ENCODE data around the gene CRABP1.

Gene CRABP1

GRCh38 chr15:78389322-78389721 is 49.2 kb downstream of the CRABP1 start:
- Histone ChIP-seq H3K79me2 (ENCODE audit: control insufficient read depth, insufficient read depth, low read length, poor library complexity) (no peaks in the 10 kb centered on the region), H3K4me1 (ENCODE audit: control insufficient read depth in 1 of 2, insufficient read depth in 2 of 2, low read length in 2 of 2) (peaks cover 3 to 9% of the 10 kb centered on the region in 2 experiments), H3K27me3 (ENCODE audit: insufficient read depth, low read length) (no peaks in the 10 kb centered on the region), H4K91ac (ENCODE audit: low read depth, low read length) (no peak overlapping the region), H2AFZ (ENCODE audit: insufficient read depth, low read length, poor library complexity) (no peak overlapping the region), H2AK5ac (ENCODE audit: low read length) (no peak overlapping the region), H2BK5ac (ENCODE audit: low read depth, low read length, poor library complexity) (no peak overlapping the region), H4K12ac (ENCODE audit: low read depth, low read length) (no peak overlapping the region), H3K79me1 (ENCODE audit: low read length) (no peaks in the 10 kb centered on the region), H3K4me3 (ENCODE audit: low read depth, low read length) (no peak overlapping the region), H2BK12ac (ENCODE audit: low read length) (no peak overlapping the region), H3K36me3 (ENCODE audit: control insufficient read depth in 1 of 2, insufficient read depth in 2 of 2, low read length in 2 of 2) (no peaks in the 10 kb centered on the region), H3K9ac (ENCODE audit: low read length) (no peak overlapping the region), H3K27ac (ENCODE audit: low read depth, low read length) (no peak overlapping the region), H3K4me2 (ENCODE audit: low read length) (no peak overlapping the region), H3K18ac (ENCODE audit: low read length) (no peak overlapping the region), H4K8ac (ENCODE audit: low read depth, low read length) (no peak overlapping the region), H3K4ac (ENCODE audit: low read depth, low read length) (no peak overlapping the region), H3K14ac (ENCODE audit: low read length) (no peak overlapping the region), H3K23ac (ENCODE audit: low read length) (no peak overlapping the region), H3K9me3 (ENCODE audit: insufficient read depth, low read depth, low read length) (peaks cover 2% of the 10 kb centered on the region), H2BK120ac (ENCODE audit: insufficient read depth, low read length, poor library complexity) (no peak overlapping the region)
- peak; percentile 46 to 61 for DNase-seq
- WGBS (ENCODE audit: extremely low coverage, insufficient coverage, insufficient read length), result no CpG with 5 or more reads among the region's 7 CpGs

GRCh38 chr15:78389738-78390137 is 49.6 kb downstream of the CRABP1 start:
- no CpG with 5 or more reads among the region's 2 CpGs for WGBS (ENCODE audit: extremely low coverage, insufficient coverage, insufficient read length)
- Histone ChIP-seq H2BK120ac (ENCODE audit: insufficient read depth, low read length, poor library complexity) (no peak overlapping the region), H4K91ac (ENCODE audit: low read depth, low read length) (no peak overlapping the region), H3K27ac (ENCODE audit: low read depth, low read length) (no peak overlapping the region), H3K79me2 (ENCODE audit: control insufficient read depth, insufficient read depth, low read length, poor library complexity) (no peaks in the 10 kb centered on the region), H3K79me1 (ENCODE audit: low read length) (no peaks in the 10 kb centered on the region), H3K36me3 (ENCODE audit: control insufficient read depth in 1 of 2, insufficient read depth in 2 of 2, low read length in 2 of 2) (no peaks in the 10 kb centered on the region), H3K9me3 (ENCODE audit: insufficient read depth, low read depth, low read length) (peaks cover 2% of the 10 kb centered on the region), H3K23ac (ENCODE audit: low read length) (no peak overlapping the region), H2BK5ac (ENCODE audit: low read depth, low read length, poor library complexity) (no peak overlapping the region), H3K14ac (ENCODE audit: low read length) (no peak overlapping the region), H4K12ac (ENCODE audit: low read depth, low read length) (no peak overlapping the region), H2AFZ (ENCODE audit: insufficient read depth, low read length, poor library complexity) (no peak overlapping the region), H3K4me3 (ENCODE audit: low read depth, low read length) (no peak overlapping the region), H3K18ac (ENCODE audit: low read length) (no peak overlapping the region), H3K27me3 (ENCODE audit: insufficient read depth, low read length) (no peaks in the 10 kb centered on the region), H3K4me1 (ENCODE audit: control insufficient read depth in 1 of 2, insufficient read depth in 2 of 2, low read length in 2 of 2) (peaks cover 3 to 9% of the 10 kb centered on the region in 2 experiments), H3K4ac (ENCODE audit: low read depth, low read length) (no peak overlapping the region), H2AK5ac (ENCODE audit: low read length) (no peak overlapping the region), H3K9ac (ENCODE audit: low read length) (no peak overlapping the region), H2BK12ac (ENCODE audit: low read length) (no peak overlapping the region), H3K4me2 (ENCODE audit: low read length) (no peak overlapping the region), H4K8ac (ENCODE audit: low read depth, low read length) (no peak overlapping the region)
- peak; percentile 24 to 26 for DNase-seq

GRCh38 chr15:78390242-78390641 is 50.1 kb downstream of the CRABP1 start:
- Histone ChIP-seq H3K4me3 (ENCODE audit: low read depth, low read length) (no peak overlapping the region), H2AK5ac (ENCODE audit: low read length) (no peak overlapping the region), H2AFZ (ENCODE audit: insufficient read depth, low read length, poor library complexity) (no peak overlapping the region), H4K8ac (ENCODE audit: low read depth, low read length) (no peak overlapping the region), H3K9ac (ENCODE audit: low read length) (no peak overlapping the region), H4K12ac (ENCODE audit: low read depth, low read length) (no peak overlapping the region), H3K14ac (ENCODE audit: low read length) (no peak overlapping the region), H3K4me1 (ENCODE audit: control insufficient read depth in 1 of 2, insufficient read depth in 2 of 2, low read length in 2 of 2) (peaks cover 3 to 9% of the 10 kb centered on the region in 2 experiments), H3K4me2 (ENCODE audit: low read length) (no peak overlapping the region), H3K79me2 (ENCODE audit: control insufficient read depth, insufficient read depth, low read length, poor library complexity) (no peaks in the 10 kb centered on the region), H3K27me3 (ENCODE audit: insufficient read depth, low read length) (no peaks in the 10 kb centered on the region), H3K9me3 (ENCODE audit: insufficient read depth, low read depth, low read length) (peaks cover 2% of the 10 kb centered on the region), H2BK12ac (ENCODE audit: low read length) (no peak overlapping the region), H3K36me3 (ENCODE audit: control insufficient read depth in 1 of 2, insufficient read depth in 2 of 2, low read length in 2 of 2) (no peaks in the 10 kb centered on the region), H2BK120ac (ENCODE audit: insufficient read depth, low read length, poor library complexity) (no peak overlapping the region), H3K27ac (ENCODE audit: low read depth, low read length) (no peak overlapping the region), H4K91ac (ENCODE audit: low read depth, low read length) (no peak overlapping the region), H3K79me1 (ENCODE audit: low read length) (no peaks in the 10 kb centered on the region), H3K4ac (ENCODE audit: low read depth, low read length) (no peak overlapping the region), H2BK5ac (ENCODE audit: low read depth, low read length, poor library complexity) (no peak overlapping the region), H3K18ac (ENCODE audit: low read length) (no peak overlapping the region), H3K23ac (ENCODE audit: low read length) (no peak overlapping the region)
- WGBS (ENCODE audit: extremely low coverage, insufficient coverage, insufficient read length), result no CpG with 5 or more reads among the region's 1 CpG
- DNase-seq, result no peak

GRCh38 chr15:78390826-78391225 is 50.7 kb downstream of the CRABP1 start:
- Histone ChIP-seq H3K36me3 (ENCODE audit: control insufficient read depth in 1 of 2, insufficient read depth in 2 of 2, low read length in 2 of 2) (no peaks in the 10 kb centered on the region), H2BK5ac (ENCODE audit: low read depth, low read length, poor library complexity) (no peak overlapping the region), H2AFZ (ENCODE audit: insufficient read depth, low read length, poor library complexity) (no peak overlapping the region), H2AK5ac (ENCODE audit: low read length) (no peak overlapping the region), H3K4me2 (ENCODE audit: low read length) (no peak overlapping the region), H4K12ac (ENCODE audit: low read depth, low read length) (no peak overlapping the region), H3K4ac (ENCODE audit: low read depth, low read length) (no peak overlapping the region), H2BK12ac (ENCODE audit: low read length) (no peak overlapping the region), H4K8ac (ENCODE audit: low read depth, low read length) (no peak overlapping the region), H3K27me3 (ENCODE audit: insufficient read depth, low read length) (no peaks in the 10 kb centered on the region), H3K18ac (ENCODE audit: low read length) (no peak overlapping the region), H3K23ac (ENCODE audit: low read length) (no peak overlapping the region), H3K4me1 (ENCODE audit: control insufficient read depth in 1 of 2, insufficient read depth in 2 of 2, low read length in 2 of 2) (peaks cover 3 to 9% of the 10 kb centered on the region in 2 experiments), H3K79me2 (ENCODE audit: control insufficient read depth, insufficient read depth, low read length, poor library complexity) (no peaks in the 10 kb centered on the region), H3K9me3 (ENCODE audit: insufficient read depth, low read depth, low read length) (peaks cover 2% of the 10 kb centered on the region), H3K27ac (ENCODE audit: low read depth, low read length) (no peak overlapping the region), H2BK120ac (ENCODE audit: insufficient read depth, low read length, poor library complexity) (no peak overlapping the region), H3K4me3 (ENCODE audit: low read depth, low read length) (no peak overlapping the region), H4K91ac (ENCODE audit: low read depth, low read length) (no peak overlapping the region), H3K14ac (ENCODE audit: low read length) (no peak overlapping the region), H3K79me1 (ENCODE audit: low read length) (no peaks in the 10 kb centered on the region), H3K9ac (ENCODE audit: low read length) (no peak overlapping the region)
- peak; percentile 91 to 97 for DNase-seq
- no CpG with 5 or more reads among the region's 3 CpGs for WGBS (ENCODE audit: extremely low coverage, insufficient coverage, insufficient read length)
